ENCODE data around the gene SMG6.

SMG6 gene

GRCh38 chr17:2197271-2197670 lies 106.3 kb downstream of the SMG6 start:
- no peak for DNase-seq

DNA sequence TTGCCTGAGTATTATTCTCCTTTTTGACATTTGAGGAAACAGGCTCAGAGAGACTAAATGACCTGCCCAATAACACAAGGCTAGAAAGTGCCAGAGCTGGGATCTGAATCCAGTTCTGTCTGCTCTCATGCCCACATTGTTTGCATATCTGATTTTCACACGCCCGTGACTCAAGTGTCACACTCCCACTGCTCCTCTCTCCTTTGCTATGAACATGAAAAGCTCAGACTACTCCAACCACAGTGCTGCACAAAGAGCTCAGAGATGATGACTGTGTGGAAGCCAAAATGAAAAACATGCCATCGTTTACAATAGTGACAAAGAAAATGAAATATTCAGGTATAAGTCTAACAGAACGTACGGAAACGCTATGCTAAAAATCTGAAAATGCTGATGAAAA lies 107.9 kb downstream of the SMG6 start:
- DNase-seq = no peak

- DNase-seq = no peak
Observed at GRCh38 chr17:2194889-2195335, 108.7 kb downstream of the SMG6 start.

DNA sequence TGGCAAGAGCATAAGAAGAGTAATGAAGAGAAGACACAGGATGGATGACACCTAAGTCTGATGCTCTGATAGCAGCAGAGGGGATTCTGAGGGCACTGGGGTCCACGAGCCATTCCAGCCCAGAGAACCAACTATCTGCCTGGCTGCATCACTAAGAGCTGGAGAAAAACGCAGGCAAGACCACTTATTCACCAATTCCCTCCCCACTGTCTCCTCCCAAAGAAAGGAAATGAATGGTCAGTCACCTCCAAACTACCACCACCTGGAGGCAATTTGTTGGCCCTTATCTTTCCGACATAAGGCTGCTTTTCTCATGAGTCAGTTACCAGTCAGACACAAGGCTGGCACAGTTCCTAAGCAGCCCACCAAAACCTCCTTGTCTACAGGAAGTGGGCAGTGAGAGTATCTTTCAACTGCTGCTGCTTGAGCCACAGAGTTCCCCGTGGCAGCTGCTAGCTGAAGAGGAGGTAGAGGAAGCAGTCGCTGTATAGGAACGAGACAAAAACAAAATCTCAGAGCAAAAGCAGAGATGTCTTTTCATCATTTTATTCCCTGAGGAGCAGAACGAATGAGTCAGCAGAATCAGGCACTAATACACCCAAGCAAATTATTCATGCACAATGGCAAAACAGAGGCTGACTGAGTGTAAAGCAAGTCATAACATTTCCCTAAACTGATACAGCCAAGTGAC lies 111.1 kb downstream of the SMG6 start:
- peak; percentile 53 to 56 for DNase-seq

GRCh38 chr17:2191785-2192184 lies 111.8 kb downstream of the SMG6 start:
- no peak for DNase-seq

- no peak for DNase-seq
Observed at GRCh38 chr17:2191227-2191626, 112.4 kb downstream of the SMG6 start.

DNA sequence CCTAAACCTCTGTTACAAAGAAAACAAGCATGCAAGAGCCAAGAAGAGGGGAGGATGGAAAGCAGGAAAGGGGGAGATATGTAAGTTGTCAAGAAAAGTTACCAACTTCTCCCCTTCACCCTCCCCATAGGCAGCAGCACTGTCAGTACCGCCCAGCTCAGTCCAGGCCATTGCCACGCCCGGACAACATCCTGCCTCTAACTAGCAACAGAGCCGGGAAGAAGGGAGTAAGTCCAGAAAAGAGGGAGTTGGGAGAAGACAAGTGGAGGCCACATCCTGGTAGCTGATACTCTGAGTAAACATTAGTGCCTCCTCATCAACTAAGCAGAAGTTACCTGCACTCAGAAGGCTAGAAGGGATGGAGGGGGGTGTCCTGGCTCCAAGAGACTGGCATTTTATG lies 113.6 kb downstream of the SMG6 start:
- DNase-seq = no peak

DNA sequence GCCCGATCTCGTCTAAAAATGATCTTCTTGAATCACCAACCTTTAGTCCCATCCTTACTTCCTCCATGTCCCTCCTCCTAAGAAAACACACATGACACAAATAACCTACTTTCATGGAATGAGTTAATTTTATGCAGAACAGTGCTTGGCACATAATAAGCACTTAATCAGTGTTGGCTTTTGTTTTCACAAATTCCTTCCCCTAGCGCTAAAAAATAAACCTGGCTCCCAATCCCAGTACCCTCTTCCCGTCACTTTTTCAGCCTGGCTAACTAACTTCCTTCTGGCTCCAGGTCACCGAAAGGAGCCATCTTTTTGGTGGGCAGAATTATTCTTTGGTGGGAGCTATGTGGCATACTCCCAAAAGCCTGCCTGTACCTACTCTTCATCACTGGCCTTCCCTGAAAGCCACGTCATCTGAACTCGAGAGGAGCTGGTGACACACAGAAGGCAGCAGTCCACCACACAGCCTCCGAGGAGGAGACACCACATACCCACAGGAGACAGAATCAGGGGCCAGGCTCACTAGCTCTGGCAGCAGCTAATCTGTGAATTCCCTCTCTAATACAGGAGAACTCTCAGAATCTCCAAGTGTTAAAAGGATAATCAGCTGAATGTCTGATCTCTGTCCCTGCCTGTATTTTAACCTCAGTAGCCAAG lies 114.5 kb downstream of the SMG6 start:
- DNase-seq = no peak

GRCh38 chr17:2187758-2188157 lies 115.8 kb downstream of the SMG6 start:
- no peak for DNase-seq

GRCh38 chr17:2186937-2187336 lies 116.6 kb downstream of the SMG6 start:
- DNase-seq = no peak

GRCh38 chr17:2184993-2185931 lies 118.3 kb downstream of the SMG6 start:
- peak in 1 of 2 donors; percentile 9 for DNase-seq

DNA sequence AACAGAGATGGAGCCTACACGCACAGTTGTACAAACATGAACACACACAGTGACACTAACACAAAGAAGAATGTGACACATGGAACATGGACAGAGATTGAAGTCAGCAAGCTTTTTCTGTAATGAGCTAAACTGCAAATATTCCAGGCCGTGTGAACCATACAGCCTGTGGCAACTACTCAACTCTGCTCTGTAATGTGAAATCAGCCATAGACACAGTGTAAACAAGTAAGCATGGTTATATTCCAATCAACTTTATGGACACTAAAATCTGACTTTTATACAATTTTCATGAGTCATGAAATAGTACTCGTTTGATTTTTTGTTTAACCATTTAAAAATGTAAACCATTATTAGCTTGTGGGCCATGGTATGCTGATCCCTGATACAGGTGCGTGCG lies 120.2 kb downstream of the SMG6 start:
- no peak for DNase-seq

GRCh38 chr17:2181897-2182448 lies 121.6 kb downstream of the SMG6 start:
- no peak for DNase-seq

- DNase-seq = no peak
Observed at GRCh38 chr17:2181206-2181896, 122.2 kb downstream of the SMG6 start.

DNA sequence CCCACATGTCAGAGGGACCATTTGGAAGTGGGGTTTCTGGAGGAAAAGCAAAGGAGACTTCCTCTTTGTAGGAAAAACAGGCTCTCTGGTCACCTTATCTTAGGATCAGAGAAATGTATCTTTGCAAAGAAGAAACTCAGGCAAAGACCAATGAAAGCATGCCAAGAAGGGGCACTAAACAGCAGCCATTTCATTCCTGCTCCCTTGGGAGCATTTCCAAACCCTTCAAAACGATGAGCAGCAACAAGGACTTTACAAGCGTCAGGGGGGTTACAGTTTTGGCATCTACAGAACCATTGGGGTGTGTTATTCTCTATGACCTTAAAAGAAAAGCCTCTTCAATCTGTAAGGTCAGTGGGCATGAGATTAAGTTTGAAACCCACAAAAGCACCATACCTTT lies 122.8 kb downstream of the SMG6 start:
- no peak for DNase-seq

DNA sequence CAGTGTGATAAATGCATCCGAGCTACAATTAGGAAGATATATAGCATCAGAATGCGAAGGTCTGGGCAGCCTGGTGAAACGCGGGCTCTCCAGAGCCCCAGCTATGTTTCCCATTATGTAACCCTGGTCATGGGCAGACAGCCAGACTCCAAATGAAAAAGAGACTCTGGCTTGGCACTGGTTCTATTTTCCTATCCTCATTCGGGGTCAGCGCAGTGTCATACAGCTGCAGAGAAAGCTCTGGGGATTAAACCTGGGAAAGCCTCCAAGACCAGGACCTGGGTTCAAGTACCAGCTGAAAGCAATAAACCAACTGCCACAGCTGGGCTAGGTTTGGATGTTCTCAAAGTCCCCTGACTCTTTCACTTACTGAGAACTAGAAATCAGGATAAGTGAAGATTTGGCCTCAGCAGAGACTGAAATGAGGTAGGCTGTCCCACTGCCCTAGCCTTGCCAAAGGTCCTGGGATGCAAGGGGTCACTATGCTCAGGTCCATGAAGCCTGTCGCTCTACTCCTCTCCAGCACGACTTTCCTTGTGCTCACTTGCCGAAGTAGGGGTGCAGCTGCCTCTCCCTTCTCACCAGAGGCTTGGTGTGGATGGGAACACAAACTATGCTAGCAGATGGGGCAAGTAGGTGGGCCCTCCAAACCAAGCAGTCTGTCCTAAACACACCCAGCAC lies 123.8 kb downstream of the SMG6 start:
- no peak for DNase-seq

- DNase-seq = no peak
Observed at GRCh38 chr17:2178798-2179501, 124.6 kb downstream of the SMG6 start.

DNA sequence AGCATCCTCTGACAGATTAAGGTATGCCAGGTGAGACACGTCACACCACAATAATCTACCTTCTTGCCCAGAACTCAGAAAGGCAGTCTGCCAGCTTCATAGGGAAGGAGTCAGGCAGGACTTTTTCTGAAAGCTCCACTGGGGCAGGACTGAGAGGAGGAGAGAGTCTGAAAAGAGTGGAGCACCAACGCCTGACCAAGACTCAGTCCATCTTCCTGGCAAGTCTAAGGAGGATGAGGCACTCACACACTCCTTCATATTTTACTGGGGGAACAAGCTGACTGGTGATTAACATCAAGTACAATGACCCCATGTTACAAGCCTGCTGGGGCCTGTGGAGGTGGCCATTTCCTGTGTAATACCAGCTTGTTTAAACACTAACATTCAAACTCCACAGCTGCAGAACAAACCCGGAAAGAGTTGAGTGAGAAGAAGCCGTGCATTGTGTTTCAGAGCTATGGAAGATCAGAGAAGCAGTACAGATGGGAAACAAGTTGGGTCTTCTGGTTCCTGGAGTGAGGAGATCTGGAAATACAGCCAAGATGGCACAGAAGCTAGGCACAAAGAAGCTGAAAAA lies 126.3 kb downstream of the SMG6 start:
- no peak for DNase-seq

DNA sequence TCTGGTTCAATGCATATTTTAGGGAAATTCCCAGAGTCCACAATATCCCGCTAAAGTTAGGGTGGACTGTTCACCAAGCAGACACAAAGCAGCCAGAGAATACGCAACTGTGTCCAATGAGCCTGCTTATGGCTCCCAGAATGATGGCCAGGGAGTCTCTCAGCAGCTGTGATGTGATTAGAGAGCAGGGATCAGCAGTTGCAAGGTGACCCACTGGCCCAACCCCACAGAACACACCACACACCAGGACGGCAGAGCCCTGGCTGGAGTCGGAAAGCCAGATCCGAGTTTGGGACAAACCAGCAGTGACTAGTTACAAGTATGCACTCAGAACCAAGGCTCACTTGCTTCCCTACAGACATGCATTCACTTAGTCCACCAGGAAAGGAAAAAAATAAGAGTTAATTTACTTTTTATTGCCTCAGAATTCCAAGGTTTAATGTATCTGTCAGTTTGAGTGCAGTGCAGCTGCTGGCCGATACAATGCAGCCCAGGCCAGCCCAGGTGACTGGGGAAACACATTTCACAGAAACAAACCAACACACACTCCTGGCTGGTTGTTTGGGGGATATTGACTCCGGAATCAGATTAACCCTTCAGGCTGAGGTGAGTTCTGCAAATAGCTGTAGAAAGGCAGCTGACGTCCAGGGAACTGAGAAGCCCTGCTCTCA lies 127.0 kb downstream of the SMG6 start:
- DNase-seq = no peak

DNA sequence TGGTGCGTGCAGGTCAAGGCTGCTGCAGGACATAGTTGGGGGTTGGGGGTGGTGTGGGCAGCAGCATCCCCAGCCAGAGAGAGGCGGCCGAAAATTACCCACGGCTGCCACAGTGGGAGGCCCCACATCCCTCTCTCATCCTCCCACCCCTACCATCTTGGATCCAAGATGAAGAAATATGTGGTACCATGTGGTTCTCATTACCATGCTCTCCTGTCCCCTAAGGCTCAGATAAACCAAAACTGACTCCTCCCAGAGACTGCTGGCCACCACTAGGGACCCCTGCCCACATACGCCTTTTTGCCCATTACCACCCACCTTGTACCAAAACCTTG lies 128.3 kb downstream of the SMG6 start:
- no peak for DNase-seq
